HEK293 (cell line): ENCODE results near the gene SLC2A8.

Source experiments
- CTCF ChIA-PET: fragments of 350-600 bp; formaldehyde crosslinking; extraction: SDS; loops from one replicate; lab custom pipeline; 2021; ENCODE audit warnings: antibody characterized with exemption; lab: Yijun Ruan, JAX
- POLR2A ChIA-PET: fragments of 300-600 bp; formaldehyde crosslinking; extraction: SDS; loops from one replicate; lab custom pipeline; 2020; ENCODE audit warnings: antibody characterized with exemption, inconsistent platforms; lab: Yijun Ruan, JAX
- H3K27ac ChIP-seq: fragments of 200-500 bp; sonication (Bioruptor generic); 2 replicates; pipeline ENCODE4 v1.5.1; 2014; ENCODE audit warnings: low read depth, low read length, control low read depth, inconsistent platforms; ENCODE audit errors: extremely low read depth
- H3K36me3 ChIP-seq, 2 experiments: fragments of 200-500 bp in 1 of 2; sonication (Bioruptor generic) in 1 of 2; 1 replicate in 1 of 2; 2 replicates in 1 of 2; pipeline ENCODE4 v1.5.1; 2014 to 2017; ENCODE audit warnings: inconsistent platforms in 2 of 2, low read length in 2 of 2; ENCODE audit not compliant: control insufficient read depth in 2 of 2, insufficient read depth in 1 of 2
- H3K4me1 ChIP-seq: fragments of 200-500 bp; sonication (Bioruptor generic); 2 replicates; pipeline ENCODE4 v1.5.1; 2014; ENCODE audit warnings: mild to moderate bottlenecking, low read length, inconsistent platforms; ENCODE audit not compliant: control insufficient read depth, insufficient read depth
- H3K4me3 ChIP-seq: 2 replicates; pipeline ENCODE4 v1.5.1; 2011; ENCODE audit warnings: low read depth, mild to moderate bottlenecking, control low read depth, low read length, moderate library complexity
- H3K9me3 ChIP-seq: fragments of 200-500 bp; sonication (Bioruptor generic); 2 replicates; pipeline ENCODE4 v1.5.1; 2014; ENCODE audit warnings: low read depth, low read length, inconsistent platforms; ENCODE audit not compliant: control insufficient read depth, insufficient read depth
- BCL11A ChIP-seq: fragments of 450-650 bp; formaldehyde crosslinking; IDR thresholded peaks from 2 replicates; pipeline ENCODE4 v1.5.1; 2016; ENCODE audit warnings: low read depth, missing biosample characterization, missing genetic modification characterization
- BCL11B ChIP-seq: fragments of 450-650 bp; formaldehyde crosslinking; IDR thresholded peaks from 2 replicates; pipeline ENCODE4 v1.5.1; 2016; ENCODE audit warnings: low read depth, missing biosample characterization, missing genetic modification characterization
- KLF17 ChIP-seq: fragments of 450-650 bp; formaldehyde crosslinking; IDR thresholded peaks from 2 replicates; pipeline ENCODE4 v1.5.1; 2016; ENCODE audit warnings: missing biosample characterization, missing genetic modification characterization
- OSR2 ChIP-seq: fragments of 450-650 bp; formaldehyde crosslinking; IDR thresholded peaks from 2 replicates; pipeline ENCODE4 v1.5.1; 2016; ENCODE audit warnings: missing biosample characterization, missing genetic modification characterization
- PATZ1 ChIP-seq: fragments of 450-650 bp; formaldehyde crosslinking; IDR thresholded peaks from 2 replicates; pipeline ENCODE4 v1.5.1; 2016; ENCODE audit warnings: missing biosample characterization, missing genetic modification characterization
- SCRT2 ChIP-seq: fragments of 450-650 bp; formaldehyde crosslinking; IDR thresholded peaks from 2 replicates; pipeline ENCODE4 v1.5.1; 2016; ENCODE audit warnings: missing biosample characterization, missing genetic modification characterization
- WT1 ChIP-seq: fragments of 450-650 bp; formaldehyde crosslinking; IDR thresholded peaks from 2 replicates; pipeline ENCODE4 v1.5.1; 2016; ENCODE audit warnings: missing biosample characterization, missing genetic modification characterization
- YY1 ChIP-seq: fragments of 450-650 bp; formaldehyde crosslinking; IDR thresholded peaks from 2 replicates; pipeline ENCODE4 v1.5.1; 2018; ENCODE audit warnings: missing biosample characterization, missing genetic modification characterization
- ZBTB11 ChIP-seq: fragments of 450-650 bp; formaldehyde crosslinking; conservative IDR thresholded peaks from 2 replicates; pipeline ENCODE4 v1.5.1; 2016; ENCODE audit warnings: low read depth, missing biosample characterization, missing genetic modification characterization
- ZBTB17 ChIP-seq: fragments of 450-650 bp; formaldehyde crosslinking; IDR thresholded peaks from 2 replicates; pipeline ENCODE4 v1.5.1; 2016; ENCODE audit warnings: missing biosample characterization, missing genetic modification characterization
- ZFP37 ChIP-seq: fragments of 450-650 bp; formaldehyde crosslinking; IDR thresholded peaks from 2 replicates; pipeline ENCODE4 v1.5.1; 2016; ENCODE audit warnings: missing biosample characterization, missing genetic modification characterization
- ZNF10 ChIP-seq: fragments of 450-650 bp; formaldehyde crosslinking; IDR thresholded peaks from 2 replicates; pipeline ENCODE4 v1.5.1; 2017; ENCODE audit warnings: missing biosample characterization, missing genetic modification characterization
- ZNF157 ChIP-seq: fragments of 450-650 bp; formaldehyde crosslinking; IDR thresholded peaks from 2 replicates; pipeline ENCODE4 v1.5.1; 2016; ENCODE audit warnings: missing biosample characterization, missing genetic modification characterization
- ZNF202 ChIP-seq: fragments of 450-650 bp; formaldehyde crosslinking; IDR thresholded peaks from 2 replicates; pipeline ENCODE4 v1.5.1; 2016; ENCODE audit warnings: missing biosample characterization, missing genetic modification characterization, borderline replicate concordance
- ZNF221 ChIP-seq: fragments of 450-650 bp; formaldehyde crosslinking; IDR thresholded peaks from 2 replicates; pipeline ENCODE4 v1.5.1; 2017; ENCODE audit warnings: missing biosample characterization, missing genetic modification characterization, borderline replicate concordance
- ZNF302 ChIP-seq: fragments of 450-650 bp; formaldehyde crosslinking; IDR thresholded peaks from 2 replicates; pipeline ENCODE4 v1.5.1; 2016; ENCODE audit warnings: missing biosample characterization, missing genetic modification characterization, low read depth
- ZNF416 ChIP-seq: fragments of 450-650 bp; formaldehyde crosslinking; IDR thresholded peaks from 2 replicates; pipeline ENCODE4 v1.5.1; 2016; ENCODE audit warnings: missing biosample characterization, missing genetic modification characterization
- ZNF426 ChIP-seq: fragments of 450-650 bp; formaldehyde crosslinking; IDR thresholded peaks from 2 replicates; pipeline ENCODE4 v1.5.1; 2017; ENCODE audit warnings: missing biosample characterization, missing genetic modification characterization, mild to moderate bottlenecking, inconsistent platforms, moderate library complexity
- ZNF48 ChIP-seq: fragments of 450-650 bp; formaldehyde crosslinking; IDR thresholded peaks from 2 replicates; pipeline ENCODE4 v1.5.1; 2016; ENCODE audit warnings: missing biosample characterization, missing genetic modification characterization
- ZNF514 ChIP-seq: fragments of 450-650 bp; formaldehyde crosslinking; IDR thresholded peaks from 2 replicates; pipeline ENCODE4 v1.5.1; 2016; ENCODE audit warnings: missing biosample characterization, missing genetic modification characterization
- ZNF596 ChIP-seq: fragments of 450-650 bp; IDR thresholded peaks from 2 replicates; pipeline ENCODE4 v1.5.0; 2018; ENCODE audit warnings: missing biosample characterization, mild to moderate bottlenecking, missing genetic modification characterization, moderate library complexity
- ZNF623 ChIP-seq: fragments of 450-650 bp; formaldehyde crosslinking; IDR thresholded peaks from 2 replicates; pipeline ENCODE4 v1.5.1; 2016; ENCODE audit warnings: missing biosample characterization, missing genetic modification characterization
- ZNF624 ChIP-seq: fragments of 450-650 bp; formaldehyde crosslinking; IDR thresholded peaks from 2 replicates; pipeline ENCODE4 v1.5.1; 2017; ENCODE audit warnings: missing biosample characterization, missing genetic modification characterization
- ZNF670 ChIP-seq: fragments of 450-650 bp; formaldehyde crosslinking; IDR thresholded peaks from 2 replicates; pipeline ENCODE4 v1.5.1; 2016; ENCODE audit warnings: missing biosample characterization, missing genetic modification characterization, low read depth
- ZNF692 ChIP-seq: fragments of 450-650 bp; formaldehyde crosslinking; IDR thresholded peaks from 2 replicates; pipeline ENCODE4 v1.5.1; 2016; ENCODE audit warnings: missing biosample characterization, missing genetic modification characterization
- ZNF701 ChIP-seq: fragments of 450-650 bp; formaldehyde crosslinking; IDR thresholded peaks from 2 replicates; pipeline ENCODE4 v1.5.1; 2016; ENCODE audit warnings: missing biosample characterization, missing genetic modification characterization
- ZNF830 ChIP-seq: fragments of 450-650 bp; IDR thresholded peaks from 2 replicates; pipeline ENCODE4 v1.5.0; 2018; ENCODE audit warnings: missing biosample characterization, missing genetic modification characterization, low read depth, mild to moderate bottlenecking, moderate library complexity
- ZSCAN16 ChIP-seq: fragments of 450-650 bp; formaldehyde crosslinking; IDR thresholded peaks from 2 replicates; pipeline ENCODE4 v1.5.1; 2016; ENCODE audit warnings: missing biosample characterization, missing genetic modification characterization

SLC2A8 gene

GRCh38 chr9:127358023-127358535 lies 38.9 kb upstream of the SLC2A8 start:
- no peak for TF ChIP-seq ZBTB11
- TF ChIP-seq ZNF623 (tag by site-specific recombination), result no peak
- TF ChIP-seq ZFP37 (tag by site-specific recombination), result no peak
- TF ChIP-seq PATZ1 (tag by site-specific recombination), result no peak
- TF ChIP-seq WT1 (tag by site-specific recombination), result no peak
- TF ChIP-seq ZSCAN16 (tag by site-specific recombination), result no peak
- TF ChIP-seq YY1, result no peak
- TF ChIP-seq KLF17 (tag by site-specific recombination), result no peak
- TF ChIP-seq ZNF670, result no peak
- TF ChIP-seq ZNF221 (tag by site-specific recombination), result no peak
- TF ChIP-seq ZNF596, result no peak
- TF ChIP-seq ZNF302 (tag by site-specific recombination), result no peak
- TF ChIP-seq ZNF10 (tag by site-specific recombination), result no peak
- no peak for TF ChIP-seq ZNF624 (tag by site-specific recombination)
- TF ChIP-seq ZNF416 (tag by site-specific recombination), result no peak
- no peak for TF ChIP-seq ZNF202 (tag by site-specific recombination)
- TF ChIP-seq ZBTB17 (tag by site-specific recombination), result no peak
- TF ChIP-seq BCL11B (tag by site-specific recombination), result no peak
- no peak for TF ChIP-seq SCRT2 (tag by site-specific recombination)
- TF ChIP-seq ZNF157 (tag by site-specific recombination), result no peak
- POLR2A ChIA-PET, result no interaction called here
- Histone ChIP-seq H3K36me3 (peaks cover 0 to 28% of the 10 kb centered on the region in 2 experiments; a peak in 1 of 3 replicates), H3K4me1 (no peaks in the 10 kb centered on the region), H3K27ac (no peak overlapping the region), H3K4me3 (no peak overlapping the region), H3K9me3 (no peaks in the 10 kb centered on the region)
- CTCF ChIA-PET, result interaction anchor here (0.7 kb wide), 1 partner anchor 10 kb away, joined by 5 read pairs; no protein-coding TSS in a partner anchor

- H3K9me3 ChIP-seq, result no peaks in the 10 kb centered on the region
- no peaks in the 10 kb centered on the region for H3K4me1 ChIP-seq
- ChIA-PET POLR2A (interaction anchor here (2.5 kb wide), 1 partner anchor 38 kb away, joined by 12 read pairs; the partner anchor contains the start of gene SLC2A8), CTCF (interaction anchor here (0.6 kb wide), 1 partner anchor 63 kb away, joined by 3 read pairs; no protein-coding TSS in a partner anchor)
- H3K4me3 ChIP-seq, result no peak overlapping the region
- no peak overlapping the region for H3K27ac ChIP-seq
- H3K36me3 ChIP-seq, result peaks cover 0 to 30% of the 10 kb centered on the region in 2 experiments; a peak in 1 of 3 replicates
- TF ChIP-seq ZNF426, result no peak
- no peak for TF ChIP-seq ZNF692 (tag by site-specific recombination)
- TF ChIP-seq ZNF48 (tag by site-specific recombination), result no peak
- TF ChIP-seq BCL11A, result no peak
- TF ChIP-seq ZNF701 (tag by site-specific recombination), result no peak
- no peak for TF ChIP-seq ZNF514 (tag by site-specific recombination)
- no peak for TF ChIP-seq ZNF830 (tag by site-specific recombination)
- no peak for TF ChIP-seq OSR2 (tag by site-specific recombination)
- no peak for TF ChIP-seq ZBTB17 (tag by site-specific recombination)
Measured at GRCh38 chr9:127358770-127359169, 38.2 kb upstream of the SLC2A8 start.
